ENCODE measurements around the gene STARD8. TPM values are rescaled to one million over a fixed set of nuclear protein-coding genes. Genes with fewer than 3 reads are reported as not detected.
"Not testable (repeated sequence)": the region's sequence is repeated elsewhere in the genome, so short reads cannot be mapped to it uniquely, and the experiment has no call there.

STARD8 gene
- total RNA-seq = 4.5 TPM

- DNase-seq = no peak
These were observed at the start of gene STARD8 for GRCh38 chrX:68647156-68647957. Gene STARD8 (plus strand): TSS chrX:68647666. CDS start chrX:68647883, 217 bp downstream.

- no peak for DNase-seq
These were observed 48.6 kb upstream of the STARD8 start for GRCh38 chrX:68598841-68599240.

DNA sequence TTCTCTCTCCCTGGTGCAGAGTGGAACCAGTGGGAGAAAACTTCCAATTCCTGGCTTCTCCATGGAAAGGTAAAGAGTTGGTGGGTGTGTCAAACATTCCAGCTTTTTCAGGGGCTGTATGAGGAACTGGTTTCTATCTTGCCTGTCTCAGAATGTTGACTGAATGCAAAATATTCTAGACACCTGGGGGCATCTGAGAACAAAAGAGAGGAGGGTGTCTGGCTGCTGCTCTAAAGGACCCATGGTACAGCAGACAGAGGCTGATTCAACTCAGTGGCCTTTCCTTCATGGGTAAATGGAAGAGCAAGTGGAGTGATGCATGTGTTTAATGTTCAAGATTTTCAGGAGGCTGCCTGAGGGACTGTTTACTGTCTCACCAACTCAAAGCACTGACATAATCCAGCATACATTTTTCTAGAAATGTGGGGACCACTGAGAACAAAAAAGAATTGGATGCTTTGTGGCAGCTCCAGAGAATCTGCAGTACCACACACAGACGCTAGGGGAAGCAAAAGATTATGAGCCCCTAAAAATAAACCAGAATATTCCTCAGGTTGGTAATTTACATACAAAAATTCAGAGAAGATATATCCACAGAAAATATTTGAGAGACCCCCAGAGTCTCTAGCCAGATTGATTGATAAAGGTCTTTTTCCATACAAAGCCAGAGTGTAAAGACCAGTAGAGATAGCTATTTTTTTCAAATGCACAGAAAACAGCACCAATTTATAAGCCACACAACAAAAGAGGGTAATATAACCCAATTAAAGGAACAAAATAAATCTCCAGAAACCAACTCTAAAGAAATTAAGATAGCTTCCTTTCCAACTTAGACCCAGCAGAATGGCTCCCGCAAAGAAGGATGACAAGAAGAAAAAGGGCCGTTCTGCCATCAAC is 48.0 kb upstream of the STARD8 start:
- no peak for DNase-seq

DNA sequence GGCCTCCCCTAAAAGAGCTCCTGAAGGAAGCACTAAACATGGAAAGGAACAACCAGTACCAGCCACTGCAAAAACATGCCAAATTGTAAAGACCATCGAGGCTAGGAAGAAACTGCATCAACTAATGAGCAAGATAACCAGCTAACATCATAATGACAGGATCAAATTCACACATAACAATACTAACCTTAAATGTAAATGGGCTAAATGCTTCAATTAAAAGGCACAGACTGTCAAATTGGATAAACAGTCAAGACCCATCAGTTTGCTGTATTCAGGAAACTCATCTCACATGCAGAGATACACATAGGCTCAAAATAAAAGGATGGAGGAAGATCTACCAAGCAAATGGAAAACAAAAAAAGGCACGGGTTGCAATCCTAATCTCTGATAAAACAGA is 43.2 kb upstream of the STARD8 start:
- not testable (repeated sequence) for DNase-seq

DNA sequence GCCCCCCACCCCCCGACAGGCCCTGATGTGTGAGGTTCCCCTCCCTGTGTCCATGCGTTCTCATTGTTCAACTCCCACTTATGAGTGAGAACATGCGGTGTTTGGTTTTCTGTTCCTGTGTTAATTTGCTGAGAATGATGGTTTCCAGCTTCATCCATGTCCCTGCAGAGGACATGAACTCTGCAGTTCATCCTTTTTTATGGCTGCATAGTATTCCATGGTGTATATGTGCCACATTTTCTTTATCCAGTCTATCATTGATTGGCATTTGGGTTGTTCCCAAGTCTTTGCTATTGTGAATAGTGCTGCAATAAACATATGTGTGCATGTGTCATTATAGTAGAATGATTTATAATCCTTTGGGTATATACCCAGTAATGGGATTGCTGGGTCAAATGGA is 32.7 kb upstream of the STARD8 start:
- not testable (repeated sequence) for DNase-seq

- no peak for DNase-seq
These were observed 19.5 kb upstream of the STARD8 start for GRCh38 chrX:68627986-68628385.

- not testable (repeated sequence) for DNase-seq
These were observed 17.5 kb upstream of the STARD8 start for GRCh38 chrX:68629936-68630335.

- no peak for DNase-seq
These were observed 16.1 kb upstream of the STARD8 start for GRCh38 chrX:68631336-68631735.

- no peak for DNase-seq
These were observed 15.0 kb upstream of the STARD8 start for GRCh38 chrX:68632491-68632890.

DNA sequence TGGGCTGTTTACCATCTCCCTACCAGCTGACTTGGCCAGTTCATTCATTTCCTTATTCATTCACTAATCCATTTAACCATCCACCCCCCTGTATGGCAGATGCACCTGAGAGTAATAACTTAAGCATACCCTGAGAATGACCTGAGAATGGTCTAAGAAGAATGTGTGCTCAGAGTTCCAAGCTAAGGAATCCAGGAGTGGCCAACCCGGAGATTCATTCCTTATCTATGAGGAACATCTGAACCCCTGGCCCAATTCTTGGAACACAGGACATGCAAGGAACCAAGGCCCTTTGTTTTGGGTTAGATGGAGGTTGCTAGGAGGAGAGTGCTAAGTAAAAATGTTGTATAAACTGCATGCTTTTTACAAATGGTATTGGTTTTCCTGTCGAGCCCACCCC is 13.5 kb upstream of the STARD8 start:
- no peak for DNase-seq

DNA sequence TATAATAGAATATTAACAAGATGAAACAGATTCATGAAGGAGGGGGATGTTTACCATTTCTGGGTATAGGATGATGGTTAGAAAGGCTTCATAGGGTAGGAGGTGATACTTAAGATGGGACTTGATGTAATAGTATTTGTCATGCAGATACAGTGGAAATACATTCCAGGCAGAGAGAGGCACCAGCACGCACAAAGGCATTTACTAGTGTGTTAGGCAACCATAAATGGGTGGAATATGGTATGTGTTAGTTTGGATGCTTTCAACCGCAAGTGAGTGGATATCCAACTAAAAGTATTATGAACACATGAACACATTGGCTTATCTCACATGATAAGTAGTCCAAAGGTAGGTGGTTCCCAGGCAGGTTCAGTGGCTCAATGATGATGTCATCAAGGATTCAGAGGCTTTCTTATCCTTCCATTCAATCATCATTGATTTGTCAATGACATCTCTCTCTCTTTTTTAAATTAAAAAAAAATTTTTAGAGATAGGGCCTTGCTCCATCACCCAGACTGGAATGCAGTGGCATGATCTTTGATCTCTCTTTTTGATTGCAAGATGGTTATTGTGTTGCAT is 12.7 kb upstream of the STARD8 start:
- DNase-seq = no peak

DNA sequence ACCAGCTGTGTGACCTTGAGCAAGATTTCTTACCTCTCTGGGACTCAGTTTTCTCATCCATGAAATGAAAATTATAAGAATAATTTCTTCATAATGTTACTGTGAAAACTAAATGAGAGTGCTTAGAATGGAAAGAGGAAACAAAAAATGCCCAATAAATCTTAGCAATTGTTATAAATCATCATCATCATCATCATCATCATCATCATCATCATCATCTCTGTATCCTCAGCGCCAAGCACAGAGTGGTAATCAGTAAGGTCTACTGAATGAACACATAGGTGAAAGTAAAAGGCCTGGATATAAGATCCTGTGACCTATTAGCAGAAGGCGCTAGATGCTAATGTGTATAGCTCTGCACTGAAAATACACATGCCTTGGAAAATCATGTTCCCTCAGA is 6.8 kb upstream of the STARD8 start:
- DNase-seq = no peak

- DNase-seq = no peak
These were observed 2.6 kb upstream of the STARD8 start for GRCh38 chrX:68644861-68645260.

GRCh38 chrX:68646421-68646820 is 1.0 kb upstream of the STARD8 start:
- DNase-seq = no peak

GRCh38 chrX:68648960-68649359 is 1.5 kb downstream of the STARD8 start:
- DNase-seq = no peak

- no peak for DNase-seq
These were observed 3.0 kb downstream of the STARD8 start for GRCh38 chrX:68650491-68650890.

GRCh38 chrX:68651110-68651509 is 3.6 kb downstream of the STARD8 start:
- DNase-seq = no peak

DNA sequence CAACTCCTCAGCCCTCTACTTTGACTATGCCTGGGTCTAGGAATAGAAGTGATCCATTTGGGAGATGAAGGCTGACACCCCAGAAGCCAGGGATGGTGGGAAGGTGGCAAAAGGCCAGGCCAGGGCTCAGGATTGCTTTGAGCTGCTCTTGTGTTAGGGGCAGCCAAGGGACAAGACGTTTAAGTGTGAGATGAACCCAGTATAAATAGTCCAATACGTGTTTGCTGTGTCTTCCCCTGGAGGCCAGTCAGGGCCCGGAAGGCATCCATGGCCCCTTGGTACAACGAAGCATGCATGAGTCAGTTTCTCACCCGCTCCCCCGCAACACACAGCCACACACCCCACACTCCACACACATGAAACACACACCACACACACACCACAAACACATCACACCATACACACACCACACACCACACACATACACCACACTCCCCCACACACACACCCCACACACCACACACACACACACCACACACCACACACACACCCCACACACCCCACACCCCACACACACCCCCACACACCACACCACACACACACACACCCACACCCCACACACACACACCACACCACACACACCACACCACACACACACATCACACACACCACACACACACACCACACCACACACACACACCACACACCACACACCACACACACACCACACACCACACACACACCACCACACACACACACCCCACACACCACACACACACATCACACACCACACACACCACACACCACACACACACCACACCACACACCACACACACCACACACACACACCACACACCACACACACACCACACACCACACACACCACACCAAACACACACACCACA is 5.1 kb downstream of the STARD8 start:
- no peak for DNase-seq

DNA sequence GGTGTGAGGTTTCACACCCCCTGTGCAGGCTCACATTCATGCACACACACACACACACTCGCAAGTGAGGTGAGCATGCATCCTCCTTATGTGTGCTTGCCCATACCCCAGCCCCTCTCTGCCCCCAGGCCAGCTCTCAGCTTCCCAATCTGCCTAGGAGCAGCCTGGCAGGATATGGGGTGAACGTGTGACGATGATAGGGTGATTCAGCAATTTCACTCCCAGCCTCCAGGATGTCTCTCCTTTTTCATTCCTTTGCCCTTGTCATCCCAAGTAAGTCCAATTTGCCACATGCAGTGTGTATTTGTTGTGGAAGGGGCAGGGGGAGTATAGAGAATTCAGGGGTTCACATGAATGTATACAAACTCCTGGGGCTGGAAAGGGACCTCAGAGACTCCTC is 7.2 kb downstream of the STARD8 start:
- DNase-seq = no peak

DNA sequence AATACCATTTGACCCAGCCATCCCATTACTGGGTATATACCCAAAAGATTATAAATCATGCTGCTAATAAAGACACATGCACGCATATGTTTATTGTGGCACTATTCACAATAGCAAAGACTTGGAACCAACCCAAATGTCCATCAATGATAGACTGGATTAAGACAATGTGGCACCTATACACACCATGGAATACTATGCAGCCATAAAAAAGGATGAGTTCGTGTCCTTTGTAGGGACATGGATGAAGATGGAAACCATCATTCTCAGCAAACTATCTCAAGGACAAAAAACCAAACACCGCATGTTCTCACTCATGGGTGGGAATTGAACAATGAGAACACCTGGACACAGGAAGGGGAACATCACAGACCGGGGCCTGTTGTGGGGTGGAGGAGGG is 9.0 kb downstream of the STARD8 start:
- DNase-seq = not testable (repeated sequence)

DNA sequence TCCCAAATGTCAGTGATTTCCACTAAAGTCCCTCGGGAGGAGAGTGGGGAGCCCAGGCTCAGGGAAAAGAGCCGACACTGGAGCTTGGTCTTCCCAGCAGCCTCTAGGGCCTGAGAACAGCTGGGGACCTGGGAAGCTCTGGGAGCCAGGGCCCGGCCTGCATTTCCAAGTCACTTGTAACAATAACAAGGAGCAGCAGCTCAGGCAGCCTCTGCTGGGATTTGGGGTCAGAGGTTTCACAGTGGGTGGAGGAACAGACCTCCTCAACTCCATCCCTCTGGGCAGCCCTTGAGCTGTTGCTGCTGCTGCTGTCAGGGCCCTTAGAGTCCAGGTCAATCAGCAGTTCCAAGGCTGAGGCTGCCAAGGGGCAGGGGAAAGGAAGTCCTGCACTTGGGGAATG is 11.1 kb downstream of the STARD8 start:
- DNase-seq = no peak

GRCh38 chrX:68659385-68659784 is 11.9 kb downstream of the STARD8 start:
- DNase-seq = no peak

Data from skin of body (tissue), 2 donors.